Effector CD4-positive, alpha-beta T cell (primary cell): ENCODE measurements around the gene HOXB5.

ENCODE experiments used
- DNase-seq: peaks from one replicate; pipeline ENCODE4 v3.0.0-alpha.2; 2020

The HOXB5 gene

GRCh38 chr17:48615963-48616716 lies 22.6 kb upstream of the HOXB5 start:
- DNase-seq = no peak

GRCh38 chr17:48615047-48615962 lies 21.7 kb upstream of the HOXB5 start, which contains the start of gene HOXB8:
TSS of gene HOXB8 (minus strand) at chr17:48615292. CDS start at chr17:48614704, 588 bp downstream.
- no peak for DNase-seq

GRCh38 chr17:48613862-48614694 lies 20.5 kb upstream of the HOXB5 start:
- DNase-seq = no peak

GRCh38 chr17:48612854-48613691 lies 19.5 kb upstream of the HOXB5 start:
- peak; percentile 47 for DNase-seq

GRCh38 chr17:48612456-48612853 lies 18.9 kb upstream of the HOXB5 start:
- no peak for DNase-seq

GRCh38 chr17:48611681-48612455 lies 18.3 kb upstream of the HOXB5 start:
- no peak for DNase-seq

GRCh38 chr17:48611213-48611612 lies 17.6 kb upstream of the HOXB5 start:
- DNase-seq = no peak

GRCh38 chr17:48610282-48611211 lies 17.0 kb upstream of the HOXB5 start, which contains the start of gene HOXB7:
TSS of gene HOXB7 (minus strand) at chr17:48611017. CDS start at chr17:48610918, 99 bp downstream.
- peak; percentile 47 for DNase-seq

GRCh38 chr17:48609759-48610281 lies 16.2 kb upstream of the HOXB5 start:
- DNase-seq = no peak

- DNase-seq = no peak
These were observed 15.5 kb upstream of the HOXB5 start for GRCh38 chr17:48609033-48609432.

GRCh38 chr17:48608494-48608834 lies 14.9 kb upstream of the HOXB5 start:
- no peak for DNase-seq

GRCh38 chr17:48606892-48607614 lies 13.5 kb upstream of the HOXB5 start:
- no peak for DNase-seq

- no peak for DNase-seq
These were observed 12.7 kb upstream of the HOXB5 start for GRCh38 chr17:48605991-48606891.

- no peak for DNase-seq
These were observed 11.9 kb upstream of the HOXB5 start for GRCh38 chr17:48605409-48605919.

- no peak for DNase-seq
These were observed 11.3 kb upstream of the HOXB5 start, which contains the start of gene HOXB6 for GRCh38 chr17:48604770-48605329. TSS of gene HOXB6 (minus strand) at chr17:48604986. CDS start at chr17:48598150, 6,836 bp downstream.

GRCh38 chr17:48603959-48604769 lies 10.6 kb upstream of the HOXB5 start:
- no peak for DNase-seq
